Endodermal cell (in vitro differentiated cells): ENCODE data around the gene CCNI2. TPM values are rescaled to one million over a fixed set of nuclear protein-coding genes. Genes with fewer than 3 reads are reported as not detected.

Source experiments
- DNase-seq: peaks from one replicate; pipeline ENCODE4 v3.0.0-alpha.2; 2017
- H3K27ac ChIP-seq: 2 replicates; pipeline ENCODE4 v1.5.1; 2013; ENCODE audit warnings: mild to moderate bottlenecking, low read depth, low read length, moderate library complexity
- H3K27me3 ChIP-seq: 2 replicates; pipeline ENCODE4 v1.6.1; 2013; ENCODE audit warnings: mild to moderate bottlenecking, low read length, moderate library complexity; ENCODE audit not compliant: insufficient read depth, control insufficient read depth, poor library complexity, severe bottlenecking
- H3K36me3 ChIP-seq: 2 replicates; pipeline ENCODE4 v1.7.0; 2013; ENCODE audit warnings: mild to moderate bottlenecking, low read length, moderate library complexity; ENCODE audit not compliant: control insufficient read depth, insufficient read depth
- H3K4me1 ChIP-seq: one replicate; pipeline ENCODE4 v1.7.0; 2013; ENCODE audit warnings: low read length; ENCODE audit not compliant: control insufficient read depth, insufficient read depth
- H3K4me3 ChIP-seq: 2 replicates; pipeline ENCODE4 v1.5.1; 2013; ENCODE audit warnings: mild to moderate bottlenecking, low read length, moderate library complexity
- H3K9ac ChIP-seq: 2 replicates; pipeline ENCODE4 v1.6.1; 2013; ENCODE audit warnings: mild to moderate bottlenecking, low read length, moderate library complexity; ENCODE audit not compliant: poor library complexity, severe bottlenecking; ENCODE audit errors: extremely low read depth
- H3K9me3 ChIP-seq: 2 replicates; pipeline ENCODE4 v1.6.1; 2013; ENCODE audit warnings: mild to moderate bottlenecking, low read length, moderate library complexity; ENCODE audit not compliant: control insufficient read depth
- H3K27ac Mint-ChIP-seq: 2 replicates; pipeline ENCODE4 v1.8.0; 2020; ENCODE audit warnings: mixed read lengths
- H3K27me3 Mint-ChIP-seq: 2 replicates; pipeline ENCODE4 v1.8.0; 2021; ENCODE audit warnings: mild to moderate bottlenecking, mixed read lengths; ENCODE audit not compliant: insufficient read depth
- H3K36me3 Mint-ChIP-seq: 2 replicates; pipeline ENCODE4 v1.8.0; 2020; ENCODE audit warnings: low read depth, mixed read lengths
- H3K4me1 Mint-ChIP-seq: 2 replicates; pipeline ENCODE4 v1.8.0; 2020; ENCODE audit warnings: mixed read lengths
- H3K4me3 Mint-ChIP-seq: 2 replicates; pipeline ENCODE4 v1.8.0; 2020; ENCODE audit warnings: mild to moderate bottlenecking, moderate library complexity, mixed read lengths
- H3K9me3 Mint-ChIP-seq: 2 replicates; pipeline ENCODE4 v1.8.0; 2020; ENCODE audit warnings: mild to moderate bottlenecking, mixed read lengths
- WGBS, 2 experiments: methylation state at CpG; one replicate each; pipeline versions ENCODE4 v1.1.5 to v1.1.7; 2013; ENCODE audit warnings: missing lambda C conversion rate in 2 of 2, mixed read lengths in 1 of 2; ENCODE audit not compliant: insufficient coverage in 1 of 2, insufficient read length in 1 of 2; 5-methylcytosine and 5-hydroxymethylcytosine counted together
- total RNA-seq, 2 donors: library from RNA; stranded (reverse); fragmentation: NEBNext Ultra II Directional in 1 of 2; extraction: Animal tissue kit (Norgen Biotek cat#: 25700) in 1 of 2; gene quantifications; 2 replicates in 1 of 2; 3 replicates in 1 of 2; pipeline ENCODE4 v1.2.1, GENCODE V29; 2021
- TF ChIP-seq, protein P1 (sequence below): fragments of 200-600 bp; sonication (generic); conservative IDR thresholded peaks from 2 replicates; pipeline ENCODE4 v1.5.0; 2021; ENCODE audit warnings: antibody characterized with exemption, mild to moderate bottlenecking

The CCNI2 gene
- total RNA-seq, 2 donors from 2014 or later = 1.2 to 1.3 TPM

- Mint-ChIP-seq H3K4me1 (peaks cover 11% of the 10 kb centered on the region), H3K9me3 (no peaks in the 10 kb centered on the region), H3K27me3 (peaks cover 50% of the 10 kb centered on the region), H3K36me3 (peaks cover under 1% of the 10 kb centered on the region), H3K4me3 (no peak overlapping the region), H3K27ac (no peak overlapping the region)
- Histone ChIP-seq H3K27me3 (peaks cover 52% of the 10 kb centered on the region), H3K36me3 (no peaks in the 10 kb centered on the region), H3K9ac (no peak overlapping the region), H3K9me3 (no peaks in the 10 kb centered on the region), H3K4me1 (no peaks in the 10 kb centered on the region), H3K27ac (no peak overlapping the region), H3K4me3 (no peak overlapping the region)
- 92 to 94% methylated on average over 3 to 5 of the region's 5 CpGs for WGBS, 2 experiments
- TF ChIP-seq, protein P1, sequence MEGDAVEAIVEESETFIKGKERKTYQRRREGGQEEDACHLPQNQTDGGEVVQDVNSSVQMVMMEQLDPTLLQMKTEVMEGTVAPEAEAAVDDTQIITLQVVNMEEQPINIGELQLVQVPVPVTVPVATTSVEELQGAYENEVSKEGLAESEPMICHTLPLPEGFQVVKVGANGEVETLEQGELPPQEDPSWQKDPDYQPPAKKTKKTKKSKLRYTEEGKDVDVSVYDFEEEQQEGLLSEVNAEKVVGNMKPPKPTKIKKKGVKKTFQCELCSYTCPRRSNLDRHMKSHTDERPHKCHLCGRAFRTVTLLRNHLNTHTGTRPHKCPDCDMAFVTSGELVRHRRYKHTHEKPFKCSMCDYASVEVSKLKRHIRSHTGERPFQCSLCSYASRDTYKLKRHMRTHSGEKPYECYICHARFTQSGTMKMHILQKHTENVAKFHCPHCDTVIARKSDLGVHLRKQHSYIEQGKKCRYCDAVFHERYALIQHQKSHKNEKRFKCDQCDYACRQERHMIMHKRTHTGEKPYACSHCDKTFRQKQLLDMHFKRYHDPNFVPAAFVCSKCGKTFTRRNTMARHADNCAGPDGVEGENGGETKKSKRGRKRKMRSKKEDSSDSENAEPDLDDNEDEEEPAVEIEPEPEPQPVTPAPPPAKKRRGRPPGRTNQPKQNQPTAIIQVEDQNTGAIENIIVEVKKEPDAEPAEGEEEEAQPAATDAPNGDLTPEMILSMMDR = no peak
- no peak for DNase-seq
These were observed 4.8 kb downstream of the CCNI2 start for GRCh38 chr5:132751971-132752580.

- Histone ChIP-seq H3K9me3 (no peaks in the 10 kb centered on the region), H3K4me3 (no peak overlapping the region), H3K9ac (no peak overlapping the region), H3K4me1 (no peaks in the 10 kb centered on the region), H3K27ac (no peak overlapping the region), H3K36me3 (no peaks in the 10 kb centered on the region), H3K27me3 (peaks cover 46% of the 10 kb centered on the region)
- peaks cover 50% of the 10 kb centered on the region for H3K27me3 Mint-ChIP-seq
- H3K4me1 Mint-ChIP-seq = peaks cover 11% of the 10 kb centered on the region
- no peak for DNase-seq
- WGBS, 2 experiments = 93 to 100% methylated on average over 1 of the region's 1 CpG
- no peak overlapping the region for H3K27ac Mint-ChIP-seq
- no peak overlapping the region for H3K4me3 Mint-ChIP-seq
- no peaks in the 10 kb centered on the region for H3K9me3 Mint-ChIP-seq
- peaks cover 2% of the 10 kb centered on the region for H3K36me3 Mint-ChIP-seq
- TF ChIP-seq, protein P1 = no peak
These were observed 5.4 kb downstream of the CCNI2 start for GRCh38 chr5:132752581-132753125.

DNA sequence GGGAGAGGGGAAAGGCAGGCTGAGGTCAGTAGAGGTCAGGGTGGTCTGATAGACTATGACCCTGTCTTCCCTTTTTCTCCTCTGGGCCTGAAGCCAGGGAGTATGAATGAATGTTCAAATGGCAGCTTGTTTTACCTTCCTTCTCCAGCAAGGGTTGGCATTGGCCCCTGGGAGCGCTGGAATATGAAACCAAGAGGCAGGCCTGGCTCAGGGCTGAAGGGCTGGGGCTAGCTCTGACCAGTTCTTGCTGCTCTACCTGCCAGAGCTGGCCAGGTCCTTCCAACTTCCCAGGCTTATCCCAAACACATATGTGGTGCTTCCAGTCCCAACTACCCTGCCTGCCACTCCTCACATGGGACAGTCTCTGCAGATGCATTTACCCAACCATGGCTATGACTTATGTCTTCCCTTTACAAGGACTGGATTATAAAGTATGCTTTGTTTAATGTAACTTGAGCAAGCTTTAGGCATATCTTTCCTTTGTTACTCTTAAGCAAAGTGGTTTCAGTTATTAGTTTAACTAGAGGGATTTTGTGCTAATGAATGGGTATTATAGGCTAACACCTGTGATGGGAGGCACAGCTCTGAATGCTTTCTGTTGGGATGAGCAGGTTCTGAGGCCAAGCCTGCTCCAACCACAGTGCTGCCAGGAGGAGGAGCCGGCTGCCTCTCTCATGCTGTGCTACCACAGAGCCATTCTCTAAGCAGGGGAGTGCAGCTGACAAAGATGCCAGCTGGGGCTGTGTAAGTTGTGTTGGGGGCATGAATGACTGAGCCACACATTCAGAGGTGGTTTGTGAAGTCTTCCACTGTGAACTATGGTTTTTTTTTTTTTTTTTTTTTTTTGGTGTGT lies 6.1 kb downstream of the CCNI2 start:
- Mint-ChIP-seq H3K4me3 (no peak overlapping the region), H3K27me3 (peaks cover 43% of the 10 kb centered on the region), H3K27ac (no peak overlapping the region), H3K36me3 (peaks cover 4% of the 10 kb centered on the region), H3K4me1 (peaks cover 11% of the 10 kb centered on the region), H3K9me3 (no peaks in the 10 kb centered on the region)
- Histone ChIP-seq H3K9me3 (no peaks in the 10 kb centered on the region), H3K4me3 (no peak overlapping the region), H3K27ac (no peak overlapping the region), H3K36me3 (peaks cover 7% of the 10 kb centered on the region), H3K9ac (no peak overlapping the region), H3K27me3 (peaks cover 39% of the 10 kb centered on the region), H3K4me1 (no peaks in the 10 kb centered on the region)
- TF ChIP-seq, protein P1 = peak; percentile 57
- WGBS, 2 experiments = 67 to 100% methylated on average over 1 to 2 of the region's 2 CpGs
- peak; percentile 82 for DNase-seq
